KMS-11 (cell line): ENCODE results near the gene GTPBP4.

Source experiments
- H2AFZ ChIP-seq: fragments of 200-600 bp; sonication (generic); 2 replicates; pipeline ENCODE4 v1.6.1; 2016; ENCODE audit warnings: antibody characterized with exemption, mixed run types, low read depth
- H3K27ac ChIP-seq: fragments of 200-600 bp; sonication (generic); 2 replicates; pipeline ENCODE4 v1.6.1; 2016; ENCODE audit warnings: mild to moderate bottlenecking, mixed run types
- H3K27me3 ChIP-seq: fragments of 200-600 bp; sonication (generic); 2 replicates; pipeline ENCODE4 v1.6.1; 2017; ENCODE audit warnings: mild to moderate bottlenecking, low read depth, mixed run types, moderate library complexity; ENCODE audit not compliant: insufficient read depth
- H3K36me3 ChIP-seq: fragments of 200-600 bp; sonication (generic); 2 replicates; pipeline ENCODE4 v1.6.1; 2017; ENCODE audit warnings: mild to moderate bottlenecking, mixed run types; ENCODE audit not compliant: insufficient read depth
- H3K4me1 ChIP-seq: fragments of 200-600 bp; sonication (generic); 2 replicates; pipeline ENCODE4 v1.6.1; 2016; ENCODE audit warnings: mild to moderate bottlenecking, low read depth, mixed run types; ENCODE audit not compliant: poor library complexity, severe bottlenecking
- H3K4me2 ChIP-seq: fragments of 200-600 bp; sonication (generic); 2 replicates; pipeline ENCODE4 v1.7.0; 2016; ENCODE audit warnings: mild to moderate bottlenecking, mixed run types
- H3K4me3 ChIP-seq: fragments of 200-600 bp; sonication (generic); IDR thresholded peaks from 2 replicates; pipeline ENCODE4 v1.6.1; 2017; ENCODE audit warnings: low read depth, low read length, mixed read lengths; ENCODE audit not compliant: insufficient read depth
- H3K79me2 ChIP-seq: fragments of 200-600 bp; sonication (generic); 2 replicates; pipeline ENCODE4 v1.6.1; 2016; ENCODE audit warnings: low read depth, mixed run types; ENCODE audit not compliant: insufficient read depth
- H3K9ac ChIP-seq: fragments of 200-600 bp; sonication (generic); 2 replicates; pipeline ENCODE4 v1.6.1; 2016; ENCODE audit warnings: mild to moderate bottlenecking, mixed run types
- H4K20me1 ChIP-seq: fragments of 200-600 bp; sonication (generic); 2 replicates; pipeline ENCODE4 v1.6.1; 2016; ENCODE audit warnings: mild to moderate bottlenecking, mixed run types; ENCODE audit not compliant: insufficient read depth
- TF ChIP-seq, protein P1 (sequence below): fragments of 200-600 bp; sonication (generic); conservative IDR thresholded peaks from 2 replicates; pipeline ENCODE4 v1.6.1; 2017; ENCODE audit warnings: low read depth, mild to moderate bottlenecking, antibody characterized with exemption, low read length, moderate library complexity, mixed read lengths

GTPBP4 gene

GRCh38 chr10:968546-969199 is 19.6 kb upstream of the GTPBP4 start:
- Histone ChIP-seq H3K4me3 (no peak overlapping the region), H3K4me2 (no peak overlapping the region), H3K36me3 (no peaks in the 10 kb centered on the region), H2AFZ (no peak overlapping the region), H4K20me1 (no peaks in the 10 kb centered on the region), H3K27me3 (no peaks in the 10 kb centered on the region), H3K27ac (no peak overlapping the region), H3K79me2 (no peaks in the 10 kb centered on the region), H3K4me1 (no peaks in the 10 kb centered on the region), H3K9ac (no peak overlapping the region)
- TF ChIP-seq, protein P1, sequence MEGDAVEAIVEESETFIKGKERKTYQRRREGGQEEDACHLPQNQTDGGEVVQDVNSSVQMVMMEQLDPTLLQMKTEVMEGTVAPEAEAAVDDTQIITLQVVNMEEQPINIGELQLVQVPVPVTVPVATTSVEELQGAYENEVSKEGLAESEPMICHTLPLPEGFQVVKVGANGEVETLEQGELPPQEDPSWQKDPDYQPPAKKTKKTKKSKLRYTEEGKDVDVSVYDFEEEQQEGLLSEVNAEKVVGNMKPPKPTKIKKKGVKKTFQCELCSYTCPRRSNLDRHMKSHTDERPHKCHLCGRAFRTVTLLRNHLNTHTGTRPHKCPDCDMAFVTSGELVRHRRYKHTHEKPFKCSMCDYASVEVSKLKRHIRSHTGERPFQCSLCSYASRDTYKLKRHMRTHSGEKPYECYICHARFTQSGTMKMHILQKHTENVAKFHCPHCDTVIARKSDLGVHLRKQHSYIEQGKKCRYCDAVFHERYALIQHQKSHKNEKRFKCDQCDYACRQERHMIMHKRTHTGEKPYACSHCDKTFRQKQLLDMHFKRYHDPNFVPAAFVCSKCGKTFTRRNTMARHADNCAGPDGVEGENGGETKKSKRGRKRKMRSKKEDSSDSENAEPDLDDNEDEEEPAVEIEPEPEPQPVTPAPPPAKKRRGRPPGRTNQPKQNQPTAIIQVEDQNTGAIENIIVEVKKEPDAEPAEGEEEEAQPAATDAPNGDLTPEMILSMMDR: no peak

DNA sequence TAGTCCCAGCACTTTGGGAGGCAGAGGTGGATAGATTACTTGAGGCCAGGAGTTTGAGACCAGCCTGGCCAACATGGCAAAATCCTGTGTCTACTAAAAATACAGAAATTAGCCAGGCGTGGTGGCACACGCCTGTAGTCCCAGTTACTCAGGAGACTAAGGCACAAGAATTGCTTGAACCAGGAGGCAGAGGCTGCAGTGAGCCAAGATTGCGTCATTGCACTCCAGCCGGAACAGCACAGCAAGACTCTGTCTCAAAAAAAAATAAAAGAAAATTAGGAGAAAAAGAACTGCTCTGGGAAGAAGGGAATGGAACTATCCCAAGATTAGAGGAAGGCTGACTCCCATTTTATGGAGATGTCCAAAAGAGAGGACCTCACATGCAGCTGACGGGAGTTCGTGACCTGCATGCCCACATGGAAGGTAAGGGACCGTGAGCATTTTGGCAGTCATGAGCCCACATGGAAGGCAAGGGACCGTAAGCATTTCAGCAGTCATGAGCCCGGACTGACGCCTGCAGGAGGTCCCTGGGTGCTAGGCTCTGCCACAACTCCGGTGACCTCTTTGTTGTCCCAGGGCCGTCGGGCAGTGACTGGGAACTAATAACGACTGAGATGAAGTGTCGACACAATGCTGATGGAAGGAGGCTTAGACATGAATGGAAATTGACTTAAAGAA is 18.6 kb upstream of the GTPBP4 start:
- H3K4me1 ChIP-seq: no peaks in the 10 kb centered on the region
- no peaks in the 10 kb centered on the region for H4K20me1 ChIP-seq
- H3K4me2 ChIP-seq: no peak overlapping the region
- H3K36me3 ChIP-seq: no peaks in the 10 kb centered on the region
- no peak overlapping the region for H3K27ac ChIP-seq
- no peak overlapping the region for H2AFZ ChIP-seq
- H3K79me2 ChIP-seq: no peaks in the 10 kb centered on the region
- H3K4me3 ChIP-seq: no peak overlapping the region
- no peaks in the 10 kb centered on the region for H3K27me3 ChIP-seq
- TF ChIP-seq, protein P1: no peak
- no peak overlapping the region for H3K9ac ChIP-seq

- no peak overlapping the region for H3K4me3 ChIP-seq
- H3K9ac ChIP-seq: no peak overlapping the region
- no peaks in the 10 kb centered on the region for H3K36me3 ChIP-seq
- TF ChIP-seq, protein P1: no peak
- no peak overlapping the region for H2AFZ ChIP-seq
- H3K27ac ChIP-seq: no peak overlapping the region
- H3K27me3 ChIP-seq: no peaks in the 10 kb centered on the region
- H3K4me1 ChIP-seq: no peaks in the 10 kb centered on the region
- H3K4me2 ChIP-seq: no peak overlapping the region
- H3K79me2 ChIP-seq: no peaks in the 10 kb centered on the region
- H4K20me1 ChIP-seq: no peaks in the 10 kb centered on the region
Observed at GRCh38 chr10:970311-971149, 17.7 kb upstream of the GTPBP4 start.

- Histone ChIP-seq H2AFZ (no peak overlapping the region), H3K27ac (no peak overlapping the region), H3K79me2 (no peaks in the 10 kb centered on the region), H4K20me1 (no peaks in the 10 kb centered on the region), H3K4me2 (no peak overlapping the region), H3K27me3 (no peaks in the 10 kb centered on the region), H3K36me3 (no peaks in the 10 kb centered on the region), H3K9ac (no peak overlapping the region), H3K4me3 (no peak overlapping the region), H3K4me1 (no peaks in the 10 kb centered on the region)
- TF ChIP-seq, protein P1: no peak
Observed at GRCh38 chr10:971150-971542, 17.1 kb upstream of the GTPBP4 start.
